Gastroesophageal sphincter (tissue), 3 donors: Measurements from ENCODE around the gene ABCC1.

Experiments
- CTCF ChIP-seq, 4 experiments: fragments of 200-600 bp in 2 of 4; fragments of 450-650 bp in 2 of 4; sonication (generic) in 1 of 4; IDR thresholded peaks; one replicate each; pipeline ENCODE4 v1.5.1; 2017 to 2019; ENCODE audit warnings: antibody characterized with exemption in 4 of 4, mild to moderate bottlenecking in 2 of 4, moderate library complexity in 2 of 4
- POLR2A ChIP-seq, 2 donors: fragments of 450-650 bp; IDR thresholded peaks; one replicate each; pipeline ENCODE4 v1.6.1; 2017; ENCODE audit warnings: antibody characterized with exemption in 2 of 2, mild to moderate bottlenecking in 2 of 2, moderate library complexity in 1 of 2
- POLR2AphosphoS5 ChIP-seq: sonication (generic); formaldehyde crosslinking; IDR thresholded peaks from one replicate; pipeline ENCODE4 v1.6.1; 2017; ENCODE audit warnings: antibody characterized with exemption

GRCh38 chr16:16048904-16049582, 99.6 kb downstream of the ABCC1 start:
- TF ChIP-seq CTCF (IDR thresholded peaks at IDR 0.05): no peak
- TF ChIP-seq POLR2AphosphoS5: no peak
- no peak for TF ChIP-seq POLR2A (IDR thresholded peaks at IDR 0.05)
